ENCODE data around the gene CTCFL. TPM values are rescaled to one million over a fixed set of nuclear protein-coding genes. Genes with fewer than 3 reads are reported as not detected.

CTCFL gene
- total RNA-seq, 1 donor from 2014 or later: 0.21 TPM

DNA sequence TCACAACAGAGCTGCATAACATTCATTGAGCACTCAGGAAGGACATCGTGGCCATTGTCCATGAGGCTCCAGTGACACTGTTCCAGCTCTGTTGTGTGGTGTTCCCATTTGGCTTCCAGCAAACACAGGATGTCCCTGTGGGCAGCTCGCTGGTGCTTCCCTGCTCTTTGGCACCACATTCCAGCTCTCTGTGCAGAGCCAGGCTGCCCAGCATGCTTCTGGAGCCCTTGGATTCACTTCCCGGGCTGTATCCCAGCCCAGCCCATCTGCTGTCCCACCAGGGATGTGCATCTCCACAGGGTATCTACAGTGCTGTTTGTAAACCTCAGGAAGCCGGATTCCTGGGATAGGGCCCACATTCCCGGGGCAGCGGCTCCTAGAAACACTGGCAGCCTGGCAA is 57.2 kb downstream of the CTCFL start:
- peaks cover 17% of the 10 kb centered on the region for H3K4me1 Mint-ChIP-seq (ENCODE audit: unreplicated experiment)
- no peaks in the 10 kb centered on the region for H3K36me3 Mint-ChIP-seq (ENCODE audit: low read depth, unreplicated experiment)
- TF ChIP-seq, protein P1, sequence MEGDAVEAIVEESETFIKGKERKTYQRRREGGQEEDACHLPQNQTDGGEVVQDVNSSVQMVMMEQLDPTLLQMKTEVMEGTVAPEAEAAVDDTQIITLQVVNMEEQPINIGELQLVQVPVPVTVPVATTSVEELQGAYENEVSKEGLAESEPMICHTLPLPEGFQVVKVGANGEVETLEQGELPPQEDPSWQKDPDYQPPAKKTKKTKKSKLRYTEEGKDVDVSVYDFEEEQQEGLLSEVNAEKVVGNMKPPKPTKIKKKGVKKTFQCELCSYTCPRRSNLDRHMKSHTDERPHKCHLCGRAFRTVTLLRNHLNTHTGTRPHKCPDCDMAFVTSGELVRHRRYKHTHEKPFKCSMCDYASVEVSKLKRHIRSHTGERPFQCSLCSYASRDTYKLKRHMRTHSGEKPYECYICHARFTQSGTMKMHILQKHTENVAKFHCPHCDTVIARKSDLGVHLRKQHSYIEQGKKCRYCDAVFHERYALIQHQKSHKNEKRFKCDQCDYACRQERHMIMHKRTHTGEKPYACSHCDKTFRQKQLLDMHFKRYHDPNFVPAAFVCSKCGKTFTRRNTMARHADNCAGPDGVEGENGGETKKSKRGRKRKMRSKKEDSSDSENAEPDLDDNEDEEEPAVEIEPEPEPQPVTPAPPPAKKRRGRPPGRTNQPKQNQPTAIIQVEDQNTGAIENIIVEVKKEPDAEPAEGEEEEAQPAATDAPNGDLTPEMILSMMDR (IDR thresholded peaks at IDR 0.05; ENCODE audit: unreplicated experiment): no peak
- no peak for DNase-seq (ENCODE audit: low spot score)
- no peaks in the 10 kb centered on the region for H3K9me3 Mint-ChIP-seq (ENCODE audit: unreplicated experiment)
- H3K27ac Mint-ChIP-seq (ENCODE audit: unreplicated experiment): no peak overlapping the region
- peaks cover 5% of the 10 kb centered on the region for H3K27me3 Mint-ChIP-seq (ENCODE audit: unreplicated experiment)
- no peak overlapping the region for H3K4me3 Mint-ChIP-seq (ENCODE audit: unreplicated experiment)

DNA sequence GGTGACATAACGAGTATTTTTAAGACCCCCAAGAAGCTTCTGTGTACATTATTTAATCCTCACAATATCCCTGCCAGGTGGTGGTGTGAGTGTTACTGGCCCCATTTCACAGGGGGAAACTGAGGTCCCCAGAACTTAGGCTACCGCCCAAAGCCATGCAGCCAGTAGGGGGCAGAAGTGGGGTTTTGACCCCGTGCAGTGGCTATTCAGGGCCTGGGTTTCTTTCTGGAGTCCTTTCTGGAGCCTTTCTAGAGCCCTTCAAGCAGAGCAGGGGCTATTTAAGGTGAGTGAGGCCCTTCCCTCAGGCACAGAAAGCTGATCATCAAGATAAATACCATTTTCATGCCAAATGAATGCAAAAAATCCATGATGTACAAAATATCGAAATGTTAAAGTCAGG is 59.0 kb downstream of the CTCFL start:
- no peak overlapping the region for H3K4me3 Mint-ChIP-seq (ENCODE audit: unreplicated experiment)
- peaks cover 12% of the 10 kb centered on the region for H3K4me1 Mint-ChIP-seq (ENCODE audit: unreplicated experiment)
- H3K27me3 Mint-ChIP-seq (ENCODE audit: unreplicated experiment): peaks cover 6% of the 10 kb centered on the region

DNA sequence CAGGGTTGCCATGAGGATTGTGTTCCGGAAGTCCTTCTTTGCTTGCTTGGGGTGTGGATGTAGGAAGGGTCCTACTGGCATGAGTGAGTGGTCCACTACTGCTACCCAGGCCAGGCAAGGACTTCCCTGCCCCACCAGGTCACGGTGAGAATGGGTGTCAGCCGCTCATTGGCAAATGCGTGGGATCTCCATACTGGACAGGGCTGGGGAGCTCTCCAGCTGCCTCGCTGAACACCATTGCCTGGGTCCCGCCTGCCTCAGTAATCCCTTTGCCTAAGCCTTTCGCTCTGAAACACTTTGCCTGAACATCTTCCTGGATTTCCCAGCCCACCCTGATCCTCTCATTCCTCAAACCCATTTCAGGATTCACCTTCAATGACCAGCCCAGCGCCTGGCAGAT is 59.5 kb downstream of the CTCFL start:
- Mint-ChIP-seq H3K36me3 (ENCODE audit: low read depth, unreplicated experiment) (no peaks in the 10 kb centered on the region), H3K9me3 (ENCODE audit: unreplicated experiment) (no peaks in the 10 kb centered on the region), H3K27me3 (ENCODE audit: unreplicated experiment) (peaks cover 6% of the 10 kb centered on the region), H3K4me3 (ENCODE audit: unreplicated experiment) (no peak overlapping the region), H3K4me1 (ENCODE audit: unreplicated experiment) (peaks cover 10% of the 10 kb centered on the region), H3K27ac (ENCODE audit: unreplicated experiment) (no peak overlapping the region)
- TF ChIP-seq, protein P1 (IDR thresholded peaks at IDR 0.05; ENCODE audit: unreplicated experiment): no peak
- no peak for DNase-seq (ENCODE audit: low spot score)

More for the DNA sequence above, 59.0 kb downstream of the CTCFL start:
- TF ChIP-seq, protein P1 (IDR thresholded peaks at IDR 0.05; ENCODE audit: unreplicated experiment): no peak
- no peak overlapping the region for H3K27ac Mint-ChIP-seq (ENCODE audit: unreplicated experiment)
- H3K9me3 Mint-ChIP-seq (ENCODE audit: unreplicated experiment): no peaks in the 10 kb centered on the region
- no peaks in the 10 kb centered on the region for H3K36me3 Mint-ChIP-seq (ENCODE audit: low read depth, unreplicated experiment)
- DNase-seq (ENCODE audit: low spot score): no peak

DNA sequence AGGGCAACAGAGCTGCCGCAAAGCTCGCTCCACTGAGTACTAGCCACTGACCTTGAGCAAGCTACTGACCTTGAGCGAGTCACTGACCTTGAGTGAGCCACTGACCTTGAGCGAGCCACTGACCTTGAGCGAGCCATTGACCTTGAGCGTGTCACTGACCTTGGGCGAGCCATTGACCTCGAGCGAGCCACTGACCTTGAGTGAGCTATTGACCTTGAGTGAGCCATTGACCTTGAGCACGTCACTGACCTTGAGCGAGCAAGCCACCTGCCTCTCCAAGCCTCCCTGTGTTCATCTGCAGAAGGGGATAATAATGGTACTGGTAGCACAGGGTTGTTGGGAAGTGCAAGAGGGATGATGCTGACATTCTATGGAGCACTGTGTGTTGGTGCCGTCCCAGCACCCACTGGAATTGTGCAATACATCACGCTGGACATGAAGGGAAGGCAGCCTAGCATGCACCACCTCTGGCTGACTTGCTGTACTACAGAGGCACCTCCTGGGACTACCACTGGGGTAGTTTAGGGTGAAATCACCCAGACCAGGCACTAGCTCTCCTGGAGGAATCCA is 60.2 kb downstream of the CTCFL start:
- Mint-ChIP-seq H3K27me3 (ENCODE audit: unreplicated experiment) (peaks cover 8% of the 10 kb centered on the region), H3K4me1 (ENCODE audit: unreplicated experiment) (peaks cover 9% of the 10 kb centered on the region), H3K27ac (ENCODE audit: unreplicated experiment) (no peak overlapping the region), H3K4me3 (ENCODE audit: unreplicated experiment) (no peak overlapping the region), H3K36me3 (ENCODE audit: low read depth, unreplicated experiment) (no peaks in the 10 kb centered on the region), H3K9me3 (ENCODE audit: unreplicated experiment) (no peaks in the 10 kb centered on the region)
- no peak for DNase-seq (ENCODE audit: low spot score)
- TF ChIP-seq, protein P1 (IDR thresholded peaks at IDR 0.05; ENCODE audit: unreplicated experiment): no peak

DNA sequence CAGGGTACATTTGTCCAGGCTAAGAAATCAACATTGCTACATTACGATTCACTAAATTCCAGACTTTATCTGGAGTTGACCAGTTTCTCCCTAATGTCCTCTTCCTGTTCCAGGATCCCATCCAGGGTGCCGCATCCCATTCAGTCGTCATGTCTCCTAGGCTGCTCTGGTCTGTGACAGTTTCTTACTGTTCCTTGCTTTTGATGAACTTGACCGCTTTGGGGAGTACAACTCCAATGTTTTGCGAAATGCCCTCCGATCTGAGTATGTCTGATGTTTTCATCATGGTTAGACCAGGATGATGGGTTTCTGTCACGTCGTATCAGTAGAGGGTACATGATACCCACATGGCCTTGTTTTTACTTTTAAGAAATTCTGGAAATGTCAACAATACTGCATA is 62.2 kb downstream of the CTCFL start:
- TF ChIP-seq, protein P1 (IDR thresholded peaks at IDR 0.05; ENCODE audit: unreplicated experiment): no peak
- Mint-ChIP-seq H3K27ac (ENCODE audit: unreplicated experiment) (no peak overlapping the region), H3K4me3 (ENCODE audit: unreplicated experiment) (no peak overlapping the region), H3K27me3 (ENCODE audit: unreplicated experiment) (peaks cover 8% of the 10 kb centered on the region), H3K4me1 (ENCODE audit: unreplicated experiment) (peaks cover 9% of the 10 kb centered on the region), H3K9me3 (ENCODE audit: unreplicated experiment) (no peaks in the 10 kb centered on the region), H3K36me3 (ENCODE audit: low read depth, unreplicated experiment) (peaks cover 5% of the 10 kb centered on the region)
- no peak for DNase-seq (ENCODE audit: low spot score)

Data from endothelial cell (in vitro differentiated cells).